PC-9 (cell line): ENCODE data around the gene VIPR1. TPM values are rescaled to one million over a fixed set of nuclear protein-coding genes. Genes with fewer than 3 reads are reported as not detected.
A peak's percentile ranks its signal among the peaks of the same experiment; 100 is the strongest.

Source experiments
- BruUV-seq: library from RNA; stranded (reverse); fragments of 400-500 nt; replicated peaks from 2 replicates; lab custom pipeline; 2021; lab: Mats Ljungman, UMichigan
- CTCF ChIA-PET: fragments of 300-600 bp; sonication (Branson Sonifier 250); formaldehyde crosslinking; loops from one replicate; lab custom pipeline; 2022; ENCODE audit warnings: antibody characterized with exemption; lab: Charles Lee
- POLR2A ChIA-PET: fragments of 300-600 bp; sonication (Branson Sonifier 250); formaldehyde crosslinking; loops from one replicate; lab custom pipeline; 2022; ENCODE audit warnings: antibody characterized with exemption; ENCODE audit not compliant: unreplicated experiment; lab: Charles Lee
- DNase-seq, 2 experiments: peaks; one replicate each; pipeline versions ENCODE4 v3.0.0 to v3.0.0-alpha.2; 2015 to 2022; ENCODE audit warnings: mixed read lengths in 1 of 2
- H2AFZ ChIP-seq: fragments of 200-600 bp; sonication (generic); 2 replicates; pipeline ENCODE4 v1.8.1; 2017; ENCODE audit warnings: antibody characterized with exemption
- H3F3A ChIP-seq: fragments of 200-600 bp; sonication (generic); 2 replicates; pipeline ENCODE4 v1.8.1; 2017; ENCODE audit warnings: antibody characterized with exemption, mild to moderate bottlenecking, low read depth; ENCODE audit not compliant: insufficient read depth
- H3K27ac ChIP-seq: fragments of 200-600 bp; sonication (generic); 2 replicates; pipeline ENCODE4 v1.6.1; 2016; ENCODE audit warnings: mixed run types
- H3K27me3 ChIP-seq: fragments of 200-600 bp; sonication (generic); 2 replicates; pipeline ENCODE4 v1.6.1; 2016; ENCODE audit warnings: low read depth, mixed run types; ENCODE audit not compliant: insufficient read depth
- H3K36me3 ChIP-seq: fragments of 200-600 bp; sonication (generic); 2 replicates; pipeline ENCODE4 v1.6.1; 2016; ENCODE audit warnings: low read depth, mixed run types
- H3K4me1 ChIP-seq: fragments of 200-600 bp; sonication (generic); replicated peaks from 2 replicates; pipeline ENCODE4 v1.6.1; 2016; ENCODE audit warnings: mixed run types; ENCODE audit not compliant: insufficient read depth
- H3K4me2 ChIP-seq: fragments of 200-600 bp; sonication (generic); 2 replicates; pipeline ENCODE4 v1.6.1; 2017; ENCODE audit warnings: mixed run types
- H3K4me3 ChIP-seq: fragments of 200-600 bp; sonication (generic); 2 replicates; pipeline ENCODE4 v1.6.1; 2016; ENCODE audit warnings: mixed run types
- H3K79me2 ChIP-seq: fragments of 200-600 bp; sonication (generic); 2 replicates; pipeline ENCODE4 v1.6.1; 2017; ENCODE audit warnings: low read depth, mixed run types
- H3K9me2 ChIP-seq: fragments of 200-600 bp; sonication (generic); 2 replicates; pipeline ENCODE4 v1.8.1; 2017; ENCODE audit warnings: mild to moderate bottlenecking; ENCODE audit not compliant: insufficient read depth
- H3K9me3 ChIP-seq: fragments of 200-600 bp; sonication (generic); 2 replicates; pipeline ENCODE4 v1.8.1; 2016; ENCODE audit warnings: low read depth; ENCODE audit not compliant: insufficient read depth
- H4K20me1 ChIP-seq: fragments of 200-600 bp; sonication (generic); 2 replicates; pipeline ENCODE4 v1.8.1; 2017; ENCODE audit not compliant: insufficient read depth
- CTCF ChIP-seq: fragments of 200-600 bp; sonication (generic); conservative IDR thresholded peaks from 2 replicates; pipeline ENCODE4 v1.6.1; 2017; ENCODE audit warnings: mixed run types, antibody characterized with exemption, mild to moderate bottlenecking, moderate library complexity
- EZH2 ChIP-seq: fragments of 200-600 bp; sonication (generic); IDR thresholded peaks from 2 replicates; pipeline ENCODE4 v1.8.0; 2017; ENCODE audit warnings: antibody characterized with exemption, low read depth
- intact Hi-C: fragments of 100-400 bp; cut with micrococcal nuclease; formaldehyde crosslinking; loops from one replicate; pipeline ENCODE4 v1.10.0; 2022; ENCODE audit not compliant: unreplicated experiment
- total RNA-seq: library from RNA; stranded (reverse); gene quantifications from 2 replicates; pipeline ENCODE4 v1.2.3, GENCODE V29; 2021

Gene VIPR1
- total RNA-seq, 1 experiment from 2014 or later = 23.9 TPM

GRCh38 chr3:42546691-42547213, 44.3 kb downstream of the VIPR1 start:
- H3K4me1 ChIP-seq = 0 out of 2 replicates have a peak, but pooled peaks cover 9% of the 10 kb centered on the region
- ChIA-PET POLR2A (no interaction called here), CTCF (no interaction called here)
- DNase-seq = no peak
- no peak overlapping the region for H3K27ac ChIP-seq
- H2AFZ ChIP-seq = no peak overlapping the region
- H3K9me3 ChIP-seq = no peaks in the 10 kb centered on the region
- no peaks in the 10 kb centered on the region for H3F3A ChIP-seq
- no peaks in the 10 kb centered on the region for H3K9me2 ChIP-seq
- no peaks in the 10 kb centered on the region for H3K79me2 ChIP-seq
- BruUV-seq = no TSS peak
- no peak overlapping the region for H3K4me2 ChIP-seq
- no peak overlapping the region for H3K4me3 ChIP-seq
- TF ChIP-seq EZH2 (no peak), CTCF (no peak)
- no peaks in the 10 kb centered on the region for H3K27me3 ChIP-seq
- no peaks in the 10 kb centered on the region for H4K20me1 ChIP-seq
- intact Hi-C loops = loop anchor here (1.0 to 10.0 kb wide), 4 partner anchors 299 to 652 kb away; no protein-coding TSS in a partner anchor
- H3K36me3 ChIP-seq = no peaks in the 10 kb centered on the region

- no TSS peak for BruUV-seq
- Histone ChIP-seq H3K4me3 (no peak overlapping the region), H3K4me1 (0 out of 2 replicates have a peak, but pooled peaks cover 9% of the 10 kb centered on the region), H3K27me3 (no peaks in the 10 kb centered on the region), H3K36me3 (no peaks in the 10 kb centered on the region), H2AFZ (no peak overlapping the region), H3K79me2 (no peaks in the 10 kb centered on the region), H3K9me3 (no peaks in the 10 kb centered on the region), H4K20me1 (no peaks in the 10 kb centered on the region), H3F3A (no peaks in the 10 kb centered on the region), H3K27ac (no peak overlapping the region), H3K4me2 (no peak overlapping the region), H3K9me2 (no peaks in the 10 kb centered on the region)
- ChIA-PET CTCF (interaction anchor here (1.3 kb wide), 1 partner anchor 300 kb away, joined by 6 read pairs; no protein-coding TSS in a partner anchor), POLR2A (no interaction called here)
- DNase-seq = peak in 1 of 2 experiments; percentile 55
- TF ChIP-seq EZH2 = no peak
- peak; percentile 90 for TF ChIP-seq CTCF
- intact Hi-C loops = loop anchor here (1.0 to 10.0 kb wide), 4 partner anchors 300 to 653 kb away; no protein-coding TSS in a partner anchor
Observed at GRCh38 chr3:42547401-42547945, 45.0 kb downstream of the VIPR1 start.

- Histone ChIP-seq H3K27ac (no peak overlapping the region), H3K4me1 (0 out of 2 replicates have a peak, but pooled peaks cover 9% of the 10 kb centered on the region), H3F3A (no peaks in the 10 kb centered on the region), H2AFZ (no peak overlapping the region), H4K20me1 (no peaks in the 10 kb centered on the region), H3K79me2 (no peaks in the 10 kb centered on the region), H3K9me3 (no peaks in the 10 kb centered on the region), H3K4me3 (no peak overlapping the region), H3K27me3 (no peaks in the 10 kb centered on the region), H3K4me2 (no peak overlapping the region), H3K36me3 (no peaks in the 10 kb centered on the region), H3K9me2 (no peaks in the 10 kb centered on the region)
- no peak for DNase-seq
- ChIA-PET POLR2A (interaction anchor here (0.6 kb wide), 1 partner anchor 42 kb away, joined by 5 read pairs; no protein-coding TSS in a partner anchor), CTCF (interaction anchor here (0.6 kb wide), 2 partner anchors 29 to 42 kb away, joined by 5 to 7 read pairs; no protein-coding TSS in a partner anchor)
- intact Hi-C loops = loop anchor here (5.0 to 10.0 kb wide), 2 partner anchors 432 to 654 kb away; no protein-coding TSS in a partner anchor
- no peak for TF ChIP-seq EZH2
- no TSS peak for BruUV-seq
Observed at GRCh38 chr3:42549131-42549530, 46.7 kb downstream of the VIPR1 start.
